Vagina (tissue), 2 donors: ENCODE results near the gene CNTN1.

Source experiments
- POLR2A ChIP-seq, 2 donors: fragments of 450-650 bp; IDR thresholded peaks; one replicate each; pipeline ENCODE4 v1.6.1; 2017; ENCODE audit warnings: antibody characterized with exemption in 2 of 2, mild to moderate bottlenecking in 2 of 2, moderate library complexity in 2 of 2
- TF ChIP-seq, protein P1 (sequence below), 3 experiments: fragments of 450-650 bp in 2 of 3; fragments of 200-600 bp in 1 of 3; sonication (generic) in 1 of 3; IDR thresholded peaks; one replicate each; pipeline ENCODE4 v1.5.1; 2017 to 2019; ENCODE audit warnings: antibody characterized with exemption in 3 of 3, mild to moderate bottlenecking in 2 of 3, moderate library complexity in 2 of 3

DNA sequence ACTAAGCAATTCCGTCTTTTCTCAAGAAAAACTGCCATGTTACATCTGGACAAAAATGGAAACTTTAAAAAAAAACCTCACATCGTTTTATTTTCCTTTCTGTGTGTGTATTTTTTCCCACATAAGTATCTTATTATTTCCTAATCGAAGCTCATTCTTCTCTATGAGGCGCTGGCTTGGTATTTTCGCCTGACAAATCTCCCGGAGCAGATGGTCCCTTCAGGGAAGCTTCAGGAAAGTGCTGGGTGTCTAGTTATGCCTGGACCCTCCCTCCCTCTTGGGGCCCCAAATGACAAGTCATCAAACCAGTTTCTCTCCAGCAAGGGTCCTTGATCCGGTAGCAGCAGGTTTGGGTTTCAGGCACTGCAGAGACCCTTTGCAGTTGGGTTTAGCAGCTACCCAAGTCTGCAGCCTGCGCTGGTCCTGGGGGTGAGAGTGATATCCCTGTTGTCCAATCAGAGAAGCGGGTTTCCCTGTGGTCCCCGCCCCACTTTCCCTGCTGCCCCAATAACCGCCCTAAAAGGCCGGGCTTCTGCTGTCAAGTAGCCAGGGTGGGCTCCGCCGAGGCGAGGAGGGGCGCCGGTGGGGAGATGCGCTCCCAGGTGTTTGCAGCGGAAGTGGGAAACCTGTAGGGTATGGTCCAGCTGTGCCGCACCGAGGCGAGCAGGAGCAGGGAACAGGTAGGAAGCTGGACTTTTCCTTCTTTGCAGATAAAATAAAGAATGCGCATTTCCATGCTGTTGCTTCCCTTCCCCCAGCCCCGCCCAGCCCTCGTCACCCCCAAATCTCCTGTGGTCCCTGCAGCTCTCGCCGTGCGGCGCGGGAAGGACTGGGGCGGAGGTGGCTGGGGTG lies at the start of gene CNTN1:
- no peak for TF ChIP-seq POLR2A (IDR thresholded peaks at IDR 0.05)
- TF ChIP-seq, protein P1, sequence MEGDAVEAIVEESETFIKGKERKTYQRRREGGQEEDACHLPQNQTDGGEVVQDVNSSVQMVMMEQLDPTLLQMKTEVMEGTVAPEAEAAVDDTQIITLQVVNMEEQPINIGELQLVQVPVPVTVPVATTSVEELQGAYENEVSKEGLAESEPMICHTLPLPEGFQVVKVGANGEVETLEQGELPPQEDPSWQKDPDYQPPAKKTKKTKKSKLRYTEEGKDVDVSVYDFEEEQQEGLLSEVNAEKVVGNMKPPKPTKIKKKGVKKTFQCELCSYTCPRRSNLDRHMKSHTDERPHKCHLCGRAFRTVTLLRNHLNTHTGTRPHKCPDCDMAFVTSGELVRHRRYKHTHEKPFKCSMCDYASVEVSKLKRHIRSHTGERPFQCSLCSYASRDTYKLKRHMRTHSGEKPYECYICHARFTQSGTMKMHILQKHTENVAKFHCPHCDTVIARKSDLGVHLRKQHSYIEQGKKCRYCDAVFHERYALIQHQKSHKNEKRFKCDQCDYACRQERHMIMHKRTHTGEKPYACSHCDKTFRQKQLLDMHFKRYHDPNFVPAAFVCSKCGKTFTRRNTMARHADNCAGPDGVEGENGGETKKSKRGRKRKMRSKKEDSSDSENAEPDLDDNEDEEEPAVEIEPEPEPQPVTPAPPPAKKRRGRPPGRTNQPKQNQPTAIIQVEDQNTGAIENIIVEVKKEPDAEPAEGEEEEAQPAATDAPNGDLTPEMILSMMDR (IDR thresholded peaks at IDR 0.05) = no peak
